WI38 (cell line): ENCODE results near the gene SPEN.
"Not testable (repeated sequence)": the region's sequence is repeated elsewhere in the genome, so short reads cannot be mapped to it uniquely, and the experiment has no call there.

ENCODE experiments used
- H3K4me3 ChIP-seq: 2 replicates; pipeline ENCODE4 v1.5.1; 2011; ENCODE audit warnings: low read depth, mild to moderate bottlenecking, control low read depth, low read length
- CTCF ChIP-seq: IDR thresholded peaks from 2 replicates; pipeline ENCODE4 v1.5.1; 2012; ENCODE audit warnings: low read depth, mild to moderate bottlenecking, control low read depth, low read length

The SPEN gene

GRCh38 chr1:15916916-15917315, 69.4 kb downstream of the SPEN start:
- no peak overlapping the region for H3K4me3 ChIP-seq
- no peak for TF ChIP-seq CTCF

- no peak overlapping the region for H3K4me3 ChIP-seq
- TF ChIP-seq CTCF, result no peak
Observed at GRCh38 chr1:15918962-15919715, 71.6 kb downstream of the SPEN start.

- no peak overlapping the region for H3K4me3 ChIP-seq
- TF ChIP-seq CTCF, result no peak
Observed at GRCh38 chr1:15923241-15923640, 75.7 kb downstream of the SPEN start.

- H3K4me3 ChIP-seq, result not testable (repeated sequence)
Observed at GRCh38 chr1:15926448-15926847, 78.9 kb downstream of the SPEN start.

GRCh38 chr1:15928971-15929965, 81.8 kb downstream of the SPEN start:
- no peak for TF ChIP-seq CTCF
- no peak overlapping the region for H3K4me3 ChIP-seq

- TF ChIP-seq CTCF, result no peak
- no peak overlapping the region for H3K4me3 ChIP-seq
Observed at GRCh38 chr1:15931401-15931800, 83.9 kb downstream of the SPEN start.

GRCh38 chr1:15931884-15932283, 84.4 kb downstream of the SPEN start:
- no peak for TF ChIP-seq CTCF
- no peak overlapping the region for H3K4me3 ChIP-seq
